GM12892 (cell line): ENCODE results near the gene MBD5.

ENCODE experiments used
- POLR2A ChIP-seq: IDR thresholded peaks from 2 replicates; pipeline ENCODE4 v1.6.1; 2011; ENCODE audit warnings: low read depth, low read length, control low read depth
- POLR2AphosphoS5 ChIP-seq: IDR thresholded peaks from 2 replicates; pipeline ENCODE4 v1.6.1; 2011; ENCODE audit warnings: low read depth, low read length, control low read depth

- TF ChIP-seq POLR2A (no peak), POLR2AphosphoS5 (no peak)
Observed at GRCh38 chr2:148301362-148301761, 280.5 kb downstream of the MBD5 start.
